Mucosa of rectum (tissue), 2 donors: ENCODE results near the gene C1QTNF8.

Source experiments
- H3K27ac ChIP-seq, 2 donors: one replicate each; pipeline ENCODE4 v1.7.0; 2013; ENCODE audit warnings: inconsistent platforms in 2 of 2, low read depth in 2 of 2, low read length in 2 of 2
- H3K27me3 ChIP-seq, 2 donors: one replicate each; pipeline ENCODE4 v1.7.0; 2013; ENCODE audit warnings: low read length in 2 of 2; ENCODE audit not compliant: control insufficient read depth in 2 of 2, insufficient read depth in 2 of 2
- H3K36me3 ChIP-seq, 2 donors: one replicate each; pipeline ENCODE4 v1.7.0; 2013; ENCODE audit warnings: low read length in 2 of 2; ENCODE audit not compliant: control insufficient read depth in 2 of 2, insufficient read depth in 2 of 2
- H3K4me1 ChIP-seq, 2 donors: one replicate each; pipeline ENCODE4 v1.7.0; 2013; ENCODE audit warnings: low read length in 2 of 2, mild to moderate bottlenecking in 1 of 2; ENCODE audit not compliant: control insufficient read depth in 2 of 2, insufficient read depth in 2 of 2
- H3K4me3 ChIP-seq, 2 donors: one replicate each; pipeline ENCODE4 v1.7.0; 2013; ENCODE audit warnings: low read length in 2 of 2
- H3K9ac ChIP-seq, 2 donors: one replicate each; pipeline ENCODE4 v1.7.0; 2013; ENCODE audit warnings: low read length in 2 of 2, low read depth in 1 of 2, mild to moderate bottlenecking in 1 of 2
- H3K9me3 ChIP-seq, 2 donors: one replicate each; pipeline ENCODE4 v1.7.0; 2013; ENCODE audit warnings: low read length in 2 of 2; ENCODE audit not compliant: control insufficient read depth in 2 of 2
- donor health status: healthy.
- donor health status: Normal muscosa, but diverticular disease.

C1QTNF8 gene

GRCh38 chr16:1076801-1077576, 19.1 kb downstream of the C1QTNF8 start:
- no peak overlapping the region for H3K27ac ChIP-seq
- no peak overlapping the region for H3K4me3 ChIP-seq
- peaks cover 2 to 10% of the 10 kb centered on the region in 2 donors for H3K27me3 ChIP-seq
- peaks cover 3 to 7% of the 10 kb centered on the region in 2 donors for H3K4me1 ChIP-seq
- no peaks in the 10 kb centered on the region for H3K36me3 ChIP-seq
- H3K9ac ChIP-seq, result no peak overlapping the region
- no peaks in the 10 kb centered on the region for H3K9me3 ChIP-seq

- Histone ChIP-seq H3K4me3 (no peak overlapping the region), H3K27ac (no peak overlapping the region), H3K27me3 (peaks cover 6 to 7% of the 10 kb centered on the region in 2 donors), H3K36me3 (no peaks in the 10 kb centered on the region), H3K9me3 (no peaks in the 10 kb centered on the region), H3K9ac (no peak overlapping the region), H3K4me1 (peaks cover 3 to 7% of the 10 kb centered on the region in 2 donors)
Measured at GRCh38 chr16:1075546-1075945, 20.5 kb downstream of the C1QTNF8 start.

- no peak overlapping the region for H3K27ac ChIP-seq
- no peaks in the 10 kb centered on the region for H3K9me3 ChIP-seq
- peaks cover 3 to 7% of the 10 kb centered on the region in 2 donors for H3K4me1 ChIP-seq
- H3K36me3 ChIP-seq, result no peaks in the 10 kb centered on the region
- H3K9ac ChIP-seq, result no peak overlapping the region
- H3K4me3 ChIP-seq, result no peak overlapping the region
- peaks cover 6 to 7% of the 10 kb centered on the region in 2 donors for H3K27me3 ChIP-seq
Measured at GRCh38 chr16:1074379-1074649, 21.7 kb downstream of the C1QTNF8 start.

- H3K9ac ChIP-seq, result no peak overlapping the region
- H3K36me3 ChIP-seq, result no peaks in the 10 kb centered on the region
- peaks cover 3 to 5% of the 10 kb centered on the region in 2 donors for H3K4me1 ChIP-seq
- H3K4me3 ChIP-seq, result no peak overlapping the region
- peaks cover 6 to 7% of the 10 kb centered on the region in 2 donors for H3K27me3 ChIP-seq
- H3K27ac ChIP-seq, result no peak overlapping the region
- H3K9me3 ChIP-seq, result no peaks in the 10 kb centered on the region
Measured at GRCh38 chr16:1073566-1074378, 22.3 kb downstream of the C1QTNF8 start.

- peaks cover 6 to 11% of the 10 kb centered on the region in 2 donors for H3K27me3 ChIP-seq
- no peak overlapping the region for H3K4me3 ChIP-seq
- H3K9ac ChIP-seq, result no peak overlapping the region
- no peaks in the 10 kb centered on the region for H3K9me3 ChIP-seq
- H3K36me3 ChIP-seq, result no peaks in the 10 kb centered on the region
- no peak overlapping the region for H3K27ac ChIP-seq
- peaks cover 0 to 3% of the 10 kb centered on the region in 2 donors for H3K4me1 ChIP-seq
Measured at GRCh38 chr16:1073262-1073558, 22.8 kb downstream of the C1QTNF8 start.

GRCh38 chr16:1072526-1073261, 23.4 kb downstream of the C1QTNF8 start, which contains the start of gene SSTR5:
Gene SSTR5 (plus strand): TSS chr16:1072747. CDS start chr16:1078869, 6,122 bp downstream.
- H3K27ac ChIP-seq, result no peak within 1 kb of the TSS

GRCh38 chr16:1071561-1072225, 24.4 kb downstream of the C1QTNF8 start:
- H3K27ac ChIP-seq, result no peak overlapping the region
- H3K9ac ChIP-seq, result no peak overlapping the region
- H3K4me3 ChIP-seq, result no peak overlapping the region
- H3K27me3 ChIP-seq, result peaks cover 7 to 8% of the 10 kb centered on the region in 2 donors
- no peaks in the 10 kb centered on the region for H3K36me3 ChIP-seq
- H3K4me1 ChIP-seq, result no peaks in the 10 kb centered on the region
- H3K9me3 ChIP-seq, result no peaks in the 10 kb centered on the region

More at GRCh38 chr16:1072526-1073261, 23.4 kb downstream of the C1QTNF8 start, which contains the start of gene SSTR5:
- H3K27me3 ChIP-seq, result peaks cover 6 to 11% of the 10 kb centered on the region in 2 donors
- no peaks in the 10 kb centered on the region for H3K9me3 ChIP-seq
- no peak within 1 kb of the TSS for H3K4me3 ChIP-seq
- no peaks in the 10 kb centered on the region for H3K36me3 ChIP-seq
- no peak within 1 kb of the TSS for H3K9ac ChIP-seq
- H3K4me1 ChIP-seq, result no peaks in the 10 kb centered on the region

- Histone ChIP-seq H3K27ac (no peak overlapping the region), H3K4me1 (no peaks in the 10 kb centered on the region), H3K9me3 (no peaks in the 10 kb centered on the region), H3K9ac (no peak overlapping the region), H3K36me3 (no peaks in the 10 kb centered on the region), H3K27me3 (peaks cover 3 to 10% of the 10 kb centered on the region in 2 donors), H3K4me3 (no peak overlapping the region)
Measured at GRCh38 chr16:1070864-1071408, 25.1 kb downstream of the C1QTNF8 start.

- Histone ChIP-seq H3K4me3 (no peak overlapping the region), H3K9ac (no peak overlapping the region), H3K27ac (no peak overlapping the region), H3K4me1 (no peaks in the 10 kb centered on the region), H3K36me3 (no peaks in the 10 kb centered on the region), H3K9me3 (no peaks in the 10 kb centered on the region), H3K27me3 (peaks cover 3 to 10% of the 10 kb centered on the region in 2 donors)
Measured at GRCh38 chr16:1070084-1070863, 25.8 kb downstream of the C1QTNF8 start.
